Measurements from ENCODE around the gene CLEC16A. TPM values are rescaled to one million over a fixed set of nuclear protein-coding genes. Genes with fewer than 3 reads are reported as not detected.

Gene CLEC16A, protein sequence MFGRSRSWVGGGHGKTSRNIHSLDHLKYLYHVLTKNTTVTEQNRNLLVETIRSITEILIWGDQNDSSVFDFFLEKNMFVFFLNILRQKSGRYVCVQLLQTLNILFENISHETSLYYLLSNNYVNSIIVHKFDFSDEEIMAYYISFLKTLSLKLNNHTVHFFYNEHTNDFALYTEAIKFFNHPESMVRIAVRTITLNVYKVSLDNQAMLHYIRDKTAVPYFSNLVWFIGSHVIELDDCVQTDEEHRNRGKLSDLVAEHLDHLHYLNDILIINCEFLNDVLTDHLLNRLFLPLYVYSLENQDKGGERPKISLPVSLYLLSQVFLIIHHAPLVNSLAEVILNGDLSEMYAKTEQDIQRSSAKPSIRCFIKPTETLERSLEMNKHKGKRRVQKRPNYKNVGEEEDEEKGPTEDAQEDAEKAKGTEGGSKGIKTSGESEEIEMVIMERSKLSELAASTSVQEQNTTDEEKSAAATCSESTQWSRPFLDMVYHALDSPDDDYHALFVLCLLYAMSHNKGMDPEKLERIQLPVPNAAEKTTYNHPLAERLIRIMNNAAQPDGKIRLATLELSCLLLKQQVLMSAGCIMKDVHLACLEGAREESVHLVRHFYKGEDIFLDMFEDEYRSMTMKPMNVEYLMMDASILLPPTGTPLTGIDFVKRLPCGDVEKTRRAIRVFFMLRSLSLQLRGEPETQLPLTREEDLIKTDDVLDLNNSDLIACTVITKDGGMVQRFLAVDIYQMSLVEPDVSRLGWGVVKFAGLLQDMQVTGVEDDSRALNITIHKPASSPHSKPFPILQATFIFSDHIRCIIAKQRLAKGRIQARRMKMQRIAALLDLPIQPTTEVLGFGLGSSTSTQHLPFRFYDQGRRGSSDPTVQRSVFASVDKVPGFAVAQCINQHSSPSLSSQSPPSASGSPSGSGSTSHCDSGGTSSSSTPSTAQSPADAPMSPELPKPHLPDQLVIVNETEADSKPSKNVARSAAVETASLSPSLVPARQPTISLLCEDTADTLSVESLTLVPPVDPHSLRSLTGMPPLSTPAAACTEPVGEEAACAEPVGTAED
- total RNA-seq: 34.3 TPM

DNA sequence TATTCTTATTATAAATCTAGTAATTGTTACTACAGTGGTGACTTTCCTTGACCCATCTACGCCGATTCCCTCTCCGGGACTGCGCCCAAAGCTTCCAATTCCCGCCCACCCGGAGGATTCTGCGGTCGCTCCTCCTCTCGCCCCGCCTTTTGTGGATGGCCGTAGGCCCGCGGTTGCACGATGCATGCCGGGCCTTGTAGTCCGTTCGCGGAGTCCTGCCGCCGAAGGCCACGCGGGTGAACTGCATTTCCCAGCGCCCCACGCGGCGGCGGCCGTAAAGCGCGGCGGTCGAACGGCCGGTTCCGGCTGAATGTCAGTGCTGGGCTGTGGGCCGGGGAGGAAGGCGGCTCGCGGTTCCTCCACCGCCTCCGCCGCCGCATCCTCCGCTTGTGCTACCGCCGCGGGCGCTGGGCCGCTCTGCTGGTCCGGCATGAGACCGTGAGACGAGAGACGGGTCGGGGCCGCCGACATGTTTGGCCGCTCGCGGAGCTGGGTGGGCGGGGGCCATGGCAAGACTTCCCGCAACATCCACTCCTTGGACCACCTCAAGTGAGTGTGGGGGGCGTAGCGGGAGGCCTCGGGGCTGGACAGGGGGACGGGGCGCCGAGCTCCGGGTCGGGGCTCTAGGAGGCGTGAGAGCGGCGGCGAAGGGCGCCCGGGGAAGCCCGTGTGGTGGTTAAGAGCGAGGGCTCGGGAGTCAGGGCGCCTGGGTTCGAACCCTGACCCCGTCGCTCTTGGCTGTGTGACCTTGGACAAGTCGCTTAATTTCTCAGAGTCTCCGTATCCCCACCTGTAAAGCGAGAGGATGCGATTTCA, at the start of gene CLEC16A:
Gene CLEC16A, plus strand, starts transcription at position 316 of the 816 bp plus-strand sequence. Its CDS starts 154 bp downstream, at position 470.

DNA sequence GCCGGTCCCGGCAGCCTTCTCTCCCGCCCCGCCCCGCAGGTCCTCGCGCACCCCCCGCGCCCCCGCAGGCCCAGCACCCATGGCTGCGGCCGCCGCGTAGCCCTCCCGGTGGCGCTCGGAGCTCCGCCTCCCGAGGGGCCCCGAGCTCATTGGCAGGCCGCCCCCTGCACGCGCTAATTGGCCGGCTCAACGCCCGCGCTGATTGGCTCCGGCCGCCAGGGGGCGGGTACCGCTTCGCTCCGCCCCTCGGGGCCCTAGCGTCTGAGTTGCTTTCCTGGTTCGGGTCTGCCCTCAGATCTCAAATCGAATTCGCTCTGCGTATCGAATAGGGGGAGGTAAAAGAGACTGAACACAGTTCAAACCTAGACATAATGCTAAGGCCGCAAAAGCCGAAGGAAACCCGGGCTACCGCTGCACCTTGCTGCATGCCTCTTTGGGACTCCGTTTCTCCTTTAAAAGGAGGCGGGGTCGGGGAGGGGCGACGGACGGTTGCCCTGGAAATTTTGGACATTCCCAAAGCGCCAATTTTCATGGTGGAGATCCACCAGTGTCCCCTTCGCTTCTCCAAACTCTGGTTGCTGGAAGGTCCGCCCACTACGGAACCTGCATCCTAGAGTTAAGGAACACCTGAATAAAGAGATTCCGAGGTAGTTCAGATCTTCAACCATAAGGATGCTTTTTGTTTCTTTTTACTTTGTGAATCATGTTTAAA, 1.9 kb upstream of the CLEC16A start, which contains the start of gene DEXI:
Gene DEXI, minus strand, starts transcription at position 117 of the 712 bp plus-strand sequence. CDS start 463 bp downstream, outside the sequence.

Other genes with a start within 250 kb of the CLEC16A start
- 0.44 TPM for gene TEKT5, start 249.6 kb upstream of the CLEC16A start, total RNA-seq
- gene NUBP1, start 200.7 kb upstream of the CLEC16A start, total RNA-seq: 24.8 TPM
- gene TVP23A, start 125.8 kb upstream of the CLEC16A start, total RNA-seq: 10.6 TPM
- gene CIITA, start 67.4 kb upstream of the CLEC16A start, total RNA-seq: 3.8 TPM
- 34.6 TPM for gene DEXI, start 2.1 kb upstream of the CLEC16A start, total RNA-seq